ENCODE data around the gene PRSS22. TPM values are rescaled to one million over a fixed set of nuclear protein-coding genes. Genes with fewer than 3 reads are reported as not detected.

Gene PRSS22
- total and polyA plus RNA-seq, 2 experiments from 2014 or later, result 1.3 to 2.0 TPM

- Mint-ChIP-seq H3K36me3 (ENCODE audit: low read depth) (no peaks in the 10 kb centered on the region), H3K27me3 (ENCODE audit: insufficient read depth, low read depth, poor library complexity) (peaks cover 6% of the 10 kb centered on the region), H3K4me3 (no peak overlapping the region), H3K4me1 (no peaks in the 10 kb centered on the region), H3K27ac (no peak overlapping the region), H3K9me3 (no peaks in the 10 kb centered on the region)
- Histone ChIP-seq H3K27me3 (ENCODE audit: insufficient read depth) (no peaks in the 10 kb centered on the region), H3K36me3 (ENCODE audit: insufficient read depth) (no peaks in the 10 kb centered on the region), H3K4me2 (no peak overlapping the region), H3K4me1 (ENCODE audit: insufficient read depth) (no peaks in the 10 kb centered on the region), H3K9me2 (ENCODE audit: insufficient read depth) (no peaks in the 10 kb centered on the region), H3F3A (replicated peaks; ENCODE audit: low read depth) (no peaks in the 10 kb centered on the region), H3K79me2 (replicated peaks; ENCODE audit: insufficient read depth) (no peaks in the 10 kb centered on the region), H3K4me3 (no peak overlapping the region), H2AFZ (no peak overlapping the region), H3K27ac (ENCODE audit: low read depth) (no peak overlapping the region), H4K20me1 (replicated peaks; ENCODE audit: insufficient read depth) (no peaks in the 10 kb centered on the region)
- DNase-seq (ENCODE audit: low spot score) (no peak), ATAC-seq (no peak)
- TF ChIP-seq ZNF462 (CRISPR knock-in tag; IDR thresholded peaks at IDR 0.05) (no peak), REST (IDR thresholded peaks at IDR 0.05; ENCODE audit: unreplicated experiment) (no peak), EZH2 (IDR thresholded peaks at IDR 0.05; ENCODE audit: low read depth, unreplicated experiment) (no peak), ZNF331 (CRISPR knock-in tag; IDR thresholded peaks at IDR 0.05; ENCODE audit: low read depth) (no peak), JUNB (IDR thresholded peaks at IDR 0.05; ENCODE audit: unreplicated experiment) (no peak), STAT1 (IDR thresholded peaks at IDR 0.05; ENCODE audit: unreplicated experiment) (no peak), POLR2AphosphoS5 (IDR thresholded peaks at IDR 0.05; ENCODE audit: low read depth) (no peak), ETS1 (IDR thresholded peaks at IDR 0.05) (no peak), ZNF114 (CRISPR knock-in tag; IDR thresholded peaks at IDR 0.05) (no peak), CTCF (conservative IDR thresholded peaks at IDR 0.05; ENCODE audit: low read depth in 2 of 2) (no peak), EZH2phosphoT487 (IDR thresholded peaks at IDR 0.05; ENCODE audit: unreplicated experiment) (no peak), NANOG (IDR thresholded peaks at IDR 0.05; ENCODE audit: borderline replicate concordance) (no peak), CREB1 (CRISPR knock-in tag; IDR thresholded peaks at IDR 0.05; ENCODE audit: low read depth) (no peak)
Measured at GRCh38 chr16:2822158-2822495, 35.8 kb downstream of the PRSS22 start.

All from GM23338 (cell line).